SK-N-SH (cell line): Measurements from ENCODE around the gene ASB15. TPM values are rescaled to one million over a fixed set of nuclear protein-coding genes. Genes with fewer than 3 reads are reported as not detected.
"Not testable (repeated sequence)": the region's sequence is repeated elsewhere in the genome, so short reads cannot be mapped to it uniquely, and the experiment has no call there.

ENCODE experiments used
- CTCF ChIA-PET: fragments of 300-600, 350-600 bp; formaldehyde crosslinking; extraction: SDS; loops from one replicate; lab custom pipeline; 2021; lab: Yijun Ruan, JAX
- POLR2A ChIA-PET: fragments of 350-600 bp; sonication (Branson Sonifier 250); formaldehyde crosslinking; extraction: SDS; loops from one replicate; lab custom pipeline; 2020; ENCODE audit warnings: antibody characterized with exemption, inconsistent platforms; lab: Yijun Ruan, JAX
- DNase-seq: peaks from one replicate; pipeline ENCODE4 v3.0.0; 2012
- H2AFZ ChIP-seq: fragments of 200-600 bp; sonication (generic); 2 replicates; pipeline ENCODE4 v1.8.1; 2016; ENCODE audit warnings: antibody characterized with exemption, mild to moderate bottlenecking, low read depth
- H3F3A ChIP-seq: fragments of 200-600 bp; sonication (generic); replicated peaks from 2 replicates; pipeline ENCODE3; 2016; ENCODE audit warnings: antibody characterized with exemption, mild to moderate bottlenecking; ENCODE audit not compliant: insufficient read depth
- H3K27ac ChIP-seq, 2 experiments: fragments of 200-500 bp in 1 of 2; fragments of 200-600 bp in 1 of 2; sonication (Bioruptor generic) in 1 of 2; sonication (generic), shearing (Covaris generic) in 1 of 2; 2 replicates each; pipeline versions ENCODE4 v1.5.1 to v1.6.1; 2014 to 2016; ENCODE audit warnings: low read depth in 2 of 2, inconsistent platforms in 1 of 2, low read length in 1 of 2, mild to moderate bottlenecking in 1 of 2, mixed read lengths in 1 of 2
- H3K27me3 ChIP-seq: fragments of 200-600 bp; sonication (generic), shearing (Covaris generic); 2 replicates; pipeline ENCODE4 v1.6.1; 2016; ENCODE audit warnings: mixed run types; ENCODE audit not compliant: insufficient read depth
- H3K36me3 ChIP-seq, 2 experiments: fragments of 200-500 bp in 1 of 2; fragments of 200-600 bp in 1 of 2; sonication (Bioruptor generic) in 1 of 2; sonication (generic) in 1 of 2; replicated peaks in 1 of 2; 2 replicates each; pipeline versions ENCODE3 to v1.5.1; 2014 to 2016; ENCODE audit warnings: low read length in 1 of 2, mild to moderate bottlenecking in 1 of 2; ENCODE audit not compliant: insufficient read depth in 2 of 2, control insufficient read depth in 1 of 2
- H3K4me1 ChIP-seq, 2 experiments: fragments of 200-500 bp in 1 of 2; fragments of 200-600 bp in 1 of 2; sonication (Bioruptor generic) in 1 of 2; sonication (generic), shearing (Covaris generic) in 1 of 2; 2 replicates each; pipeline versions ENCODE4 v1.5.1 to v1.6.1; 2014 to 2016; ENCODE audit warnings: low read depth in 1 of 2, low read length in 1 of 2, mixed run types in 1 of 2; ENCODE audit not compliant: insufficient read depth in 2 of 2, control insufficient read depth in 1 of 2
- H3K4me2 ChIP-seq: fragments of 200-600 bp; sonication (generic), shearing (Covaris generic); 2 replicates; pipeline ENCODE4 v1.6.1; 2017; ENCODE audit warnings: mixed run types
- H3K4me3 ChIP-seq, 2 experiments: fragments of 200-500 bp in 1 of 2; fragments of 200-600 bp in 1 of 2; sonication (Bioruptor generic) in 1 of 2; sonication (generic), shearing (Covaris generic) in 1 of 2; 2 replicates each; pipeline versions ENCODE4 v1.5.1 to v1.8.1; 2014 to 2016; ENCODE audit warnings: low read depth in 2 of 2, inconsistent platforms in 1 of 2, low read length in 1 of 2, mild to moderate bottlenecking in 1 of 2, mixed read lengths in 1 of 2, moderate library complexity in 1 of 2
- H3K79me2 ChIP-seq: fragments of 200-600 bp; sonication (generic); 2 replicates; pipeline ENCODE4 v1.8.1; 2017; ENCODE audit warnings: mild to moderate bottlenecking; ENCODE audit not compliant: insufficient read depth
- H3K9ac ChIP-seq: fragments of 200-600 bp; sonication (generic); 2 replicates; pipeline ENCODE4 v1.6.1; 2017; ENCODE audit warnings: mixed run types
- H3K9me2 ChIP-seq: fragments of 200-600 bp; sonication (generic); 2 replicates; pipeline ENCODE4 v1.6.1; 2017; ENCODE audit warnings: mixed run types
- H3K9me3 ChIP-seq: fragments of 200-600 bp; sonication (generic); 2 replicates; pipeline ENCODE4 v1.6.1; 2017; ENCODE audit warnings: mixed run types, mild to moderate bottlenecking, moderate library complexity
- H4K20me1 ChIP-seq: fragments of 200-600 bp; sonication (generic); 2 replicates; pipeline ENCODE4 v1.6.1; 2017; ENCODE audit warnings: mild to moderate bottlenecking, mixed run types; ENCODE audit not compliant: insufficient read depth
- EP300 ChIP-seq, 2 experiments: IDR thresholded peaks; 2 replicates each; pipeline versions ENCODE4 v1.4.0 to v1.6.1; 2012; ENCODE audit warnings: borderline replicate concordance in 1 of 2, low read depth in 1 of 2, low read length in 1 of 2
- FOXJ3 ChIP-seq: sonication (generic); formaldehyde crosslinking; IDR thresholded peaks from 2 replicates; pipeline ENCODE4 v1.5.1; 2020; ENCODE audit warnings: mild to moderate bottlenecking, missing genetic modification reagents
- GABPA ChIP-seq: IDR thresholded peaks from 2 replicates; pipeline ENCODE4 v1.4.0; 2012; ENCODE audit warnings: low read depth, mild to moderate bottlenecking
- GATA2 ChIP-seq: sonication (generic); formaldehyde crosslinking; IDR thresholded peaks from 2 replicates; pipeline ENCODE4 v1.5.0; 2020; ENCODE audit warnings: mild to moderate bottlenecking, missing genetic modification reagents
- JUND ChIP-seq: IDR thresholded peaks from 2 replicates; pipeline ENCODE4 v1.4.0; 2012
- MEF2A ChIP-seq: IDR thresholded peaks from 2 replicates; pipeline ENCODE4 v1.4.0; 2012; ENCODE audit warnings: low read depth, borderline replicate concordance
- POLR2AphosphoS5 ChIP-seq: IDR thresholded peaks from 2 replicates; pipeline ENCODE4 v1.6.1; 2012; ENCODE audit warnings: low read depth, low read length
- RAD21 ChIP-seq: IDR thresholded peaks from 2 replicates; pipeline ENCODE4 v1.6.1; 2012; ENCODE audit warnings: mild to moderate bottlenecking, low read length
- RCOR1 ChIP-seq: fragments of 150-350 bp; IDR thresholded peaks from 2 replicates; pipeline ENCODE4 v1.6.1; 2017; ENCODE audit warnings: antibody characterized with exemption, low read length
- RXRA ChIP-seq: IDR thresholded peaks from 2 replicates; pipeline ENCODE4 v1.4.0; 2012; ENCODE audit warnings: low read depth, mild to moderate bottlenecking, borderline replicate concordance
- SMC3 ChIP-seq: IDR thresholded peaks from 2 replicates; pipeline ENCODE4 v1.6.1; 2012; ENCODE audit warnings: low read depth, low read length, improper control_type of control experiment
- TAF1 ChIP-seq: IDR thresholded peaks from 2 replicates; pipeline ENCODE4 v1.6.1; 2012; ENCODE audit warnings: low read depth, mild to moderate bottlenecking, low read length, moderate library complexity, borderline replicate concordance
- TCF12 ChIP-seq: IDR thresholded peaks from 2 replicates; pipeline ENCODE4 v1.4.0; 2012
- TEAD4 ChIP-seq: IDR thresholded peaks from 2 replicates; pipeline ENCODE4 v1.4.0; 2012; ENCODE audit warnings: mild to moderate bottlenecking, borderline replicate concordance; ENCODE audit not compliant: insufficient read depth
- YY1 ChIP-seq: IDR thresholded peaks from 2 replicates; pipeline ENCODE4 v1.4.0; 2012; ENCODE audit warnings: low read depth, mild to moderate bottlenecking
- WGBS: methylation state at CpG from one replicate; pipeline ENCODE4 v1.1.6; 2017; ENCODE audit warnings: low lambda C conversion rate; 5-methylcytosine and 5-hydroxymethylcytosine counted together
- polyA plus RNA-seq, 3 experiments: library from polyadenylated mRNA; depleted of rRNA; stranded (reverse); fragments of >200 nt; gene quantifications; 2 replicates each; pipeline ENCODE4 v1.2.3, GENCODE V29; 2012
- TF ChIP-seq, protein P1 (sequence below): IDR thresholded peaks from 2 replicates; pipeline ENCODE4 v1.4.0; 2012; ENCODE audit warnings: low read depth, borderline replicate concordance
- TF ChIP-seq, protein P2 (sequence below): fragments of 150-350 bp; IDR thresholded peaks from 2 replicates; pipeline ENCODE4 v1.6.1; 2016; ENCODE audit warnings: mild to moderate bottlenecking, low read depth, low read length
- TF ChIP-seq, protein P3 (sequence below): IDR thresholded peaks from 2 replicates; pipeline ENCODE4; 2012
- TF ChIP-seq, protein P4 (sequence below): IDR thresholded peaks from 2 replicates; pipeline ENCODE4 v1.4.0; 2012; ENCODE audit warnings: low read depth, borderline replicate concordance

ASB15 gene
- polyA plus RNA-seq, 1 of the 3 experiments (the other 2 are of a cell fraction): not detected

DNA sequence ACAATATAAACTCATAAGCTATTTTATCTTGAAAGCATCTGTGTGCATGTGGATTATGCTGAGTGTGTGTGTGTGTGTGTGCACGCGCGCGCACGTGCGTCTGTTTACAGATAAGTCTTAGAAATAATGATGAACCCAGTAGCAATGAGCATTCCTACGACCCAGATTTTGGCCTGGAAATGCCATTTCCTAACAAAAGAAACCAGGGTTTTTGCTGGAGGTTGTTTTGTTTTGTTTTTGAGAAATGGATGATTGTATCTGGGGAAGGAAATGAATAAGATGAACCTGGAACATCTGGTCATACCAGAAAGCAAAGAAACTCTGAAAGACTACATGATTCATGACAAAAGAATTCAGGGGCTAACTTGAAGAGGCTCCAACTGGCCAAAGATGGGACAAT is 31.9 kb downstream of the ASB15 start (continued):
- TF ChIP-seq, protein P1, sequence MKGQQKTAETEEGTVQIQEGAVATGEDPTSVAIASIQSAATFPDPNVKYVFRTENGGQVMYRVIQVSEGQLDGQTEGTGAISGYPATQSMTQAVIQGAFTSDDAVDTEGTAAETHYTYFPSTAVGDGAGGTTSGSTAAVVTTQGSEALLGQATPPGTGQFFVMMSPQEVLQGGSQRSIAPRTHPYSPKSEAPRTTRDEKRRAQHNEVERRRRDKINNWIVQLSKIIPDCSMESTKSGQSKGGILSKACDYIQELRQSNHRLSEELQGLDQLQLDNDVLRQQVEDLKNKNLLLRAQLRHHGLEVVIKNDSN: no peak
- TF ChIP-seq, protein P2, sequence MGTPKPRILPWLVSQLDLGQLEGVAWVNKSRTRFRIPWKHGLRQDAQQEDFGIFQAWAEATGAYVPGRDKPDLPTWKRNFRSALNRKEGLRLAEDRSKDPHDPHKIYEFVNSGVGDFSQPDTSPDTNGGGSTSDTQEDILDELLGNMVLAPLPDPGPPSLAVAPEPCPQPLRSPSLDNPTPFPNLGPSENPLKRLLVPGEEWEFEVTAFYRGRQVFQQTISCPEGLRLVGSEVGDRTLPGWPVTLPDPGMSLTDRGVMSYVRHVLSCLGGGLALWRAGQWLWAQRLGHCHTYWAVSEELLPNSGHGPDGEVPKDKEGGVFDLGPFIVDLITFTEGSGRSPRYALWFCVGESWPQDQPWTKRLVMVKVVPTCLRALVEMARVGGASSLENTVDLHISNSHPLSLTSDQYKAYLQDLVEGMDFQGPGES: no peak
- no peak for TF ChIP-seq GABPA
- peak; percentile 74; the same call in 1 of the 2 replicates for TF ChIP-seq TEAD4
- TF ChIP-seq TCF12: peak; percentile 92
- TF ChIP-seq POLR2AphosphoS5: peak; percentile 15; the same call in 1 of the 2 replicates
- TF ChIP-seq RCOR1: no peak
- TF ChIP-seq MEF2A: no peak
- TF ChIP-seq FOXJ3 (CRISPR knock-in tag): no peak
- TF ChIP-seq TAF1: no peak
- TF ChIP-seq, all 33 proteins: peak for 11

DNA sequence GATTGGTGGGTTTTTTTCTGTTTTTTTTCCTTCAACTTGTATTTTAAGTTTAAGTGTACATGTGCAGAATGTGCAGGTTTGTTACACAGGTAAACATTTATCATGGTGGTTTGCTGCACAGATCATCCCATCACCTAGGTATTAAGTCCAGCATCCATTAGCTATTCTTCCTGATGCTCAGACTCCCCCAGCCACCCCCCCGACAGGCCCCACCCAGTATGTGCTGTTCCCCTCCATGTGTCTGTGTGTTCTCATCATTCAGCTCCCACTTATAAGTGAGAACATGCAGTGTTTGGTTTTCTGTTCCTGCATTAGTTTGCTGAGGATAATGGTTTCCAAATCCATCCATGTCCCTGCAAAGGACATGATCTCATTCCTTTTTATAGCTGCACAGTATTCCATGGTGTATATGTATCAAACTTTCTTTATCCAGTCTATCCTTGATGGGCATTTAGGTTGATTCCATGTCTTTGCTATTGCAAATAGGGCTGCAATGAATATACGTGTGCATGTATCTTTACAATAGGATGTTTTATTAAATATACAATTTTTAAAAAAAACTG is 32.5 kb downstream of the ASB15 start:
- not testable (repeated sequence) for H3K9ac ChIP-seq
- H3K4me2 ChIP-seq: peak overlapping the region; percentile 67; the same call in 1 of the 2 replicates

DNA sequence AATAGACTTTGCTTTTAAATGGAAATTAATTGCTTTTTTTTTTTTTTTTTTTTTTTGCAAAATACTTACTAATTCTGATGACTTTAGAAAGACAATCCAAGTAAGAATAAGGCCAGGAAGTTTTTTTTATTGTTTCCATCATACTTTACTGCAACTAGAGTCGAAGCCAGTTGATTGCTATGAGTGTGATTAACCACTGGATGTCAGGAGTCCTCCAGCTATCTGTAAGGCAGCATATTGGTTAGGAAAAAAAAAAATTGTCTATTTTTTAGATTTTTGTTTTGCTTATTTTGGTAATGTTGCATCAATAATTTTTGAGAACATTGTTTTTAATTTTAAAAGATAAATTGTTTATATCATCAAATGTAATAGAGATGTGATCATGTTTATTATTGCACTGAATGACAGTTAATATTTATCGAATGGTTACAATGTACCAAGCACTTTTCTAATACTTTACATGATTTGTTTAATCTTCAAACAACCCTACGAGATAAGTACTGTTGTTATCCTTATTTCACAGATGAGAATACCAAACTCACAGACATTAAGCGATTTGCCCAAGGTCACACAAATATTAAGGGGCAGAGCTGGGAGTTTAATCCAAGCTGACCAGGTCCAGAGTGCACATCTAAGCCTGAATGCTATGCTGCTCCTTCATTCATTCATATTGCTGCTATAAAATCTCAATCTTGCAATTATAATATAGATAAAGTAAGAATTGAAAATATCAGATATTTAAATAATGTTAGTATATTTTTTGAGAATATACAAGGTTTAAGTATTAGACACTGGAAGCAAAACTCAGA is 34.1 kb downstream of the ASB15 start:
- Histone ChIP-seq H3K36me3 (no peaks in the 10 kb centered on the region), H3F3A (peaks cover 16% of the 10 kb centered on the region), H3K4me2 (no peak overlapping the region), H3K9ac (no peak overlapping the region), H3K4me1 (peaks cover 3 to 4% of the 10 kb centered on the region in 2 experiments; a peak in 2 of 4 replicates), H3K9me3 (no peaks in the 10 kb centered on the region), H4K20me1 (no peaks in the 10 kb centered on the region), H3K4me3 (no peak overlapping the region; a peak in 1 of 4 replicates), H2AFZ (no peak overlapping the region), H3K27me3 (no peaks in the 10 kb centered on the region), H3K27ac (no peak overlapping the region), H3K79me2 (no peaks in the 10 kb centered on the region), H3K9me2 (no peaks in the 10 kb centered on the region)
- ChIA-PET CTCF (interaction anchor here (0.6 to 5.2 kb wide), 47 partner anchors 10 to 1150 kb away, joined by 3 to 61 read pairs (median 5); partner anchors contain the start of genes LMOD2 and NDUFA5), POLR2A (no interaction called here)
- WGBS: 48% methylated on average over 4 of the region's 4 CpGs
- peak; percentile 72 for DNase-seq
- TF ChIP-seq GABPA (no peak), GATA2 (CRISPR knock-in tag) (no peak), YY1 (no peak), JUND (no peak), RAD21 (peak; percentile 98), SMC3 (peak; percentile 91), RXRA (no peak), RCOR1 (no peak), EP300 (IDR thresholded peaks at IDR 0.05; ENCODE audit: borderline replicate concordance in 1 of 2, low read depth in 1 of 2, low read length in 1 of 2) (no peak), TEAD4 (no peak)
- TF ChIP-seq, protein P3, sequence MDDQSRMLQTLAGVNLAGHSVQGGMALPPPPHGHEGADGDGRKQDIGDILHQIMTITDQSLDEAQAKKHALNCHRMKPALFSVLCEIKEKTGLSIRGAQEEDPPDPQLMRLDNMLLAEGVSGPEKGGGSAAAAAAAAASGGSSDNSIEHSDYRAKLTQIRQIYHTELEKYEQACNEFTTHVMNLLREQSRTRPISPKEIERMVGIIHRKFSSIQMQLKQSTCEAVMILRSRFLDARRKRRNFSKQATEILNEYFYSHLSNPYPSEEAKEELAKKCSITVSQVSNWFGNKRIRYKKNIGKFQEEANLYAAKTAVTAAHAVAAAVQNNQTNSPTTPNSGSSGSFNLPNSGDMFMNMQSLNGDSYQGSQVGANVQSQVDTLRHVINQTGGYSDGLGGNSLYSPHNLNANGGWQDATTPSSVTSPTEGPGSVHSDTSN: no peak
- TF ChIP-seq, protein P4, sequence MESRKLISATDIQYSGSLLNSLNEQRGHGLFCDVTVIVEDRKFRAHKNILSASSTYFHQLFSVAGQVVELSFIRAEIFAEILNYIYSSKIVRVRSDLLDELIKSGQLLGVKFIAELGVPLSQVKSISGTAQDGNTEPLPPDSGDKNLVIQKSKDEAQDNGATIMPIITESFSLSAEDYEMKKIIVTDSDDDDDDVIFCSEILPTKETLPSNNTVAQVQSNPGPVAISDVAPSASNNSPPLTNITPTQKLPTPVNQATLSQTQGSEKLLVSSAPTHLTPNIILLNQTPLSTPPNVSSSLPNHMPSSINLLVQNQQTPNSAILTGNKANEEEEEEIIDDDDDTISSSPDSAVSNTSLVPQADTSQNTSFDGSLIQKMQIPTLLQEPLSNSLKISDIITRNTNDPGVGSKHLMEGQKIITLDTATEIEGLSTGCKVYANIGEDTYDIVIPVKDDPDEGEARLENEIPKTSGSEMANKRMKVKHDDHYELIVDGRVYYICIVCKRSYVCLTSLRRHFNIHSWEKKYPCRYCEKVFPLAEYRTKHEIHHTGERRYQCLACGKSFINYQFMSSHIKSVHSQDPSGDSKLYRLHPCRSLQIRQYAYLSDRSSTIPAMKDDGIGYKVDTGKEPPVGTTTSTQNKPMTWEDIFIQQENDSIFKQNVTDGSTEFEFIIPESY: no peak

More for the DNA sequence above, 32.5 kb downstream of the ASB15 start:
- H3K27me3 ChIP-seq, H3K4me3 ChIP-seq, H3K9me2 ChIP-seq, H3K9me3 ChIP-seq, H3K4me1 ChIP-seq, DNase-seq, H3K36me3 ChIP-seq, POLR2A ChIA-PET, H4K20me1 ChIP-seq, H3K79me2 ChIP-seq: not testable (repeated sequence)
- CTCF ChIA-PET: interaction anchor here (1.6 to 5.2 kb wide), 13 partner anchors 11 to 238 kb away, joined by 4 to 61 read pairs (median 17); no protein-coding TSS in a partner anchor
- peak overlapping the region; percentile 36; the same call in 1 of the 2 replicates for H2AFZ ChIP-seq
- H3K27ac ChIP-seq: peak overlapping the region in 1 of 2 experiments; percentile 48; a peak in 1 of 4 replicates
- peaks cover 16% of the 10 kb centered on the region for H3F3A ChIP-seq
- 71% methylated on average over 2 of the region's 2 CpGs for WGBS
